ENCODE results near the gene TMC1. TPM values are rescaled to one million over a fixed set of nuclear protein-coding genes. Genes with fewer than 3 reads are reported as not detected.

Gene TMC1
- total and polyA plus RNA-seq, 2 of the 13 experiments (the other 11 are each of a cell fraction or from before 2014, with no cell fraction given), result 0.02 to 0.03 TPM

- H3K9me3 ChIP-seq (ENCODE audit: low read length), result no peaks in the 10 kb centered on the region
- intact Hi-C loops (cut with micrococcal nuclease; ENCODE audit: unreplicated experiment) (no loop called here), in situ Hi-C loops (cut with HindIII; ENCODE audit: extremely low pct_ligation_motif_present, low pct_unique_long_range_greater_than_20kb) (no loop called here)
- H3K4me1 ChIP-seq (ENCODE audit: insufficient read depth, low read length), result no peaks in the 10 kb centered on the region
- no peaks in the 10 kb centered on the region for H3K36me3 ChIP-seq (replicated peaks in 1 of 2; ENCODE audit: control insufficient read depth in 1 of 2, insufficient read depth in 2 of 2, low read length in 2 of 2)
- H3K27ac ChIP-seq (ENCODE audit: extremely low read length, insufficient read depth, low read length), result no peak overlapping the region
- 22% methylated on average over 2 of the region's 2 CpGs for WGBS (ENCODE audit: low lambda C conversion rate)
- TF ChIP-seq ZBTB14 (CRISPR knock-in tag; IDR thresholded peaks at IDR 0.05) (no peak), AGO2 (optimal IDR thresholded peaks at IDR 0.05; ENCODE audit: low read depth, low read length) (no peak), ARID4A (CRISPR knock-in tag; IDR thresholded peaks at IDR 0.05; ENCODE audit: borderline replicate concordance) (no peak), UBTF (CRISPR knock-in tag; IDR thresholded peaks at IDR 0.05) (no peak)
- no TSS peak for BruUV-seq (replicated peaks)
- no peak overlapping the region for H3K4me3 ChIP-seq (replicated peaks in 1 of 3; ENCODE audit: insufficient read depth in 1 of 3, low read depth in 2 of 3, low read length in 3 of 3)
- H3K27me3 ChIP-seq (ENCODE audit: control insufficient read depth in 1 of 2, insufficient read depth in 2 of 2, low read length in 2 of 2), result no peaks in the 10 kb centered on the region
- no peak overlapping the region for H3K9ac ChIP-seq (ENCODE audit: insufficient read depth, low read depth, low read length)
- FAIRE-seq (no peak), ATAC-seq (no peak), DNase-seq (ENCODE audit: low spot score) (no peak)
- no peaks in the 10 kb centered on the region for H3K79me2 ChIP-seq (ENCODE audit: insufficient read depth, low read length)
- CTCF ChIA-PET (ENCODE audit: low intra/inter-chr PET ratio, low total read pairs), result no interaction called here
- no peak overlapping the region for H2AFZ ChIP-seq (ENCODE audit: low read length)
- POLR2A ChIA-PET, result no interaction called here
- H3K4me2 ChIP-seq (ENCODE audit: low read depth, low read length), result no peak overlapping the region
- no peaks in the 10 kb centered on the region for H4K20me1 ChIP-seq (ENCODE audit: insufficient read depth, low read length)
Measured at GRCh38 chr9:72763022-72763421, 241.6 kb downstream of the TMC1 start.

Measured in HepG2 (cell line).